ENCODE results near the gene FBH1.
"Not testable (repeated sequence)": the region's sequence is repeated elsewhere in the genome, so short reads cannot be mapped to it uniquely, and the experiment has no call there.

The FBH1 gene

DNA sequence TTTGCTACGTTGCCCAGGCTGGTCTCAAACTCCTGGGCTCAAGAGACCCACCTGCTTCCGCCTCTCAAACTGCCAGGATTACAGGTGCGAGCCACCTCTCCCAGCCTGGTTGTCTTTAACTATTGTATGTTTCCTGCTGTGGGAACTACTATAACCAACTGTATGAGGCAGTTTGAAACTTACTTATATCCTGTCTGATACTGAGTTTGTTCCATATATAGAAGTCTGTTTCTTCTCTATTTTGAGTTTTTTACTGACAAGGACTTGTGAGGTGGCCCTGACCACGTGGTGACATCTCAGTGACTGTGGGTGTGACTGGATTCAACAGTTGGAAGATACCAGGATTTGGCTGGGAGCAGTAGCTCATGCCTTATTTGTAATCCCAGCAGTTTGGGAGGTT lies 14.2 kb downstream of the FBH1 start:
- no peak for DNase-seq

DNA sequence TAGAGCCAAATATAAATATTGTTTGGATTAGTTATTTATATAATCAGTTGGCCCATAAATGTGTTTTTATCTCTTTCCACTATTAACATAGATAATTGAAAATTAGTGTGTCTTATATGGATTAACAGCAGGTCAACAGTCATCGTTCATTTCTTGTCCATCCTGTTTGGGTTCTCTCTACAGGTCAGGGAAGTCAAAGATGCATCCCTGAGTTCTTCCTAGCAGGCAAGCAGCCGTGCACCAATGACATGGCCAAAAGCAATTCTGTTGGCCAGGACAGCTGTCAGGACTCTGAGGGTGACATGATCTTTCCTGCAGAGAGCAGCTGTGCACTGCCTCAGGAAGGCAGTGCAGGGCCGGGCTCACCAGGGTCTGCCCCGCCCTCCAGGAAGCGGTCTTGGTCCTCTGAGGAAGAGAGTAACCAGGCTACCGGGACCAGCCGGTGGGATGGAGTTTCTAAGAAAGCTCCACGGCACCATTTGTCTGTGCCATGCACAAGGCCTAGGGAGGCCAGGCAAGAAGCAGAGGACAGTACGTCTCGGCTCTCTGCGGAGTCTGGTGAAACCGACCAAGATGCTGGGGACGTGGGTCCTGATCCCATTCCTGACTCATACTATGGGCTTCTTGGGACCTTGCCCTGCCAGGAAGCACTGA lies 15.9 kb downstream of the FBH1 start:
- no peak for DNase-seq

DNA sequence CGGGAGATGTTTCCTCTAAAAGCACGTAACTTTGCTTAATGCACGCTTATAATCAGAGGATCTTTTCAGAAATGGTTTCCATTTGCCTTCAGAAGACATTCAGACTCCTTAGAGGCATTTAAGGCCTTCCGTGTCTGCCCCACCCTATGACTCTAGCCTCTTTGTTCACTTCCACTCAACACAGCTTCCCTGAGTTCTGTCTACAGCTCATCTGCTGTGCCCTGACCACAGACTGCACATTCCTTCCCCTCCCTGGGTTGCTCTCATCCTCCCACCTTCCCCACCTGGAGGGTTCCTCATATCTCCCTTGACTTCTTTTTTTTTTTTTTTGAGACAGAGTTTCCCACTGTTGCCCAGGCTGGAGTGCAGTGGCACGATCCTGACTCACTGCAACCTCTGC lies 16.6 kb downstream of the FBH1 start:
- no peak for DNase-seq

DNA sequence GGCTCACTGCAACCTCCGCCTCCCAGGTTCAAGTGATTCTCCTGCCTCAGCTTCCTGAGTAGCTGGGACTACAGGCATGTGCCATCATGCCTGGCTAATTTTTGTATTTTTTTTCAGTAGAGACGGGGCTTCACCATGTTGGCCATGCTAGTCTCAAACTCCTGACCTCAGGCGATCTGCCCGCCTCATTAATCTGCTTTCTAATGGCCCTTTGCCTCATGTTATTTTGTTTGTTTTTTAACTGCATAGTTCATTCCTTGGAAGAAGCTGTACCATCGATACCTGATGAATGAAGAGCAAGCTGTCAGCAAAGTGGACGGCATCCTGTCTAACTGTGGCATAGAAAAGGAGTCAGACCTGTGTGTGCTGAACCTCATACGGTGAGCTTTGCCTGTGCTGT lies 18.6 kb downstream of the FBH1 start:
- not testable (repeated sequence) for DNase-seq

DNA sequence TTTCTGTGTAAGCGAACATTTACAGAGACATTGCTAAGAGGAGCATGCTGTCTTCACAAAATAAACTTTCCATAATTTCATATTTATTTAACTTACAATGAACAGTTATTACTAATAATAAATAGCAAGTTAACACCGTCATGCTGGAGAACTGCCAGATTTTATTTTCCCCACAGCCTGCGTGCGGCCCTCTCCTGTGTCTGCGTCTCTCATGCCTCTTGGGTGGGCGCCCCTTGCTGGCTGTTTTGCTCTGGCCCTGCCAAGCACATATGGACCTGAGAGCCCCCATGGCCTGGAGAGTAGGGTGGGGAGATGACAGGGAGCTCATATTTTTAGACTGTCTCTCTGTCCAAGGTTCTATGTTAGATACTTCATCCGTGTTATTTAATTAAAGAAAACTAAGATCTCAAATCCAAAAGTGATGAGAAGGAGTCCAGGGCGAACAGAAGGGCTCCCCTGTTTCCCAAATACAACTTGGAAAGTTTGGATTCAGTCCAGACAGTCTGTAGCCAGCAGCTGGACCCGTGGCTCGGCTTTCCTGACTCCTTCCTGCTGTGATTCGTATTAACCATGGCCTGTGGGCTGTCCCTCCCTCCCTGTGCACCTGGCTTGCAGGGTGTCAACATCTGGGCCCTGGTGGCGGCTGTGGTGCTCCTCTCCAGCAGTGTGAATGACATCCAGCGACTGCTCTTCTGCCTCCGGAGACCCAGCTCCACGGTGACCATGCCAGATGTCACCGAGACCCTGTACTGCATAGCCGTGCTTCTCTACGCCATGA lies 20.5 kb downstream of the FBH1 start:
- no peak for DNase-seq

DNA sequence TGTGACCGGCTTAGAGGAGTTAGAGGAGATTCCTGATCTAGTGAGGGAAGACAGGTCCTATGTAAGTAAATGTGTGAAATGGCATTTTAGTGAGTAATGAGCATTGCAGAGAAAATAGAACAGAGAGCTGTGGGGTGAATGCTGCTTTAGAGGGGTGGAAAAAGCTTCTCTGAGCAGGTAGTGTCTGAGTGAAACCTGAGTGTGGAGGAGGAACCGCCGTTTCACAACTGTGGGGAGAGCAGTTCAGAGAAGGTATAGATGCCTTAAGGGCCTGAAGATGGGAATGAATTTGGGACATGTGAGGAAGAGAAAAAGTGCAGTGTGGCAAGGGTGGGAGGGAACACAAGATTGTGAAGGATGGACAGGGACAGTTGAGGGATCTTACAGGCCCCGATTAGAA lies 21.6 kb downstream of the FBH1 start:
- DNase-seq: no peak

DNA sequence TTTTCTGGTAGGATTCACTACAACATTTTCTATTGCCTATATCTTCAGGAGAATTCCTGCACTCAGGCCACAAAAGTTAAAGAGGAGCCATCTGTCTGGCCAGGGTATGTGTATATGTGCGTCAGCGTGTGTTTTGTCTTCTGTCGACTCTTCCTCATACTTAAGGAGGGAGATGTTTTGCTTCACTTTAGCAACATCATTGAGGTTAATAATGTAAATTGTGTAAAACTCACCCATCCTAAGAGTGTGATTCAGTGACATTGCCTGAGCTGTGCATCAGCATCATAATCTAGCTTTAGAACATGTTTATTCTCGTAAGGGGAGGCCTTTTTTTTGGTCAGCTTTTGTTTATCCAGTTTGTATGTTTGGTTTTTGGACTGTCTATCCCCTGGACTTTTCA lies 23.7 kb downstream of the FBH1 start:
- DNase-seq: no peak

DNA sequence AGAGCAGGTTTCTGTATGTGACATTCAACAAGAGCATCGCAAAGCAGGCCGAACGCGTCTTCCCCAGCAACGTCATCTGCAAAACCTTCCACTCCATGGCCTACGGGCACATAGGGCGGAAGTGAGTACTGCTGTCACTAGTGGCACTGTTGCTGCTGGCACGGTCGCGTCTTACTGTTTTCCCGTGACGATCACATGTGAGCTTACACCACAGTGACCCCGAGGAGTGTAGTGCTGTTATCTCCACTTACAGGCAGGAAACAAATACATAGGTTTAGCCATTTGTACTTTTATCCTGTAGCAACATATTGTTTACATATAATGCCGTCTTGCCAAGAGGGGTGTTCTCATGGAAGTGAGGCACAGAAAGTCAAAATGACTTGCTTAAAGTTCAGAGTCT lies 25.4 kb downstream of the FBH1 start:
- DNase-seq: no peak

DNA sequence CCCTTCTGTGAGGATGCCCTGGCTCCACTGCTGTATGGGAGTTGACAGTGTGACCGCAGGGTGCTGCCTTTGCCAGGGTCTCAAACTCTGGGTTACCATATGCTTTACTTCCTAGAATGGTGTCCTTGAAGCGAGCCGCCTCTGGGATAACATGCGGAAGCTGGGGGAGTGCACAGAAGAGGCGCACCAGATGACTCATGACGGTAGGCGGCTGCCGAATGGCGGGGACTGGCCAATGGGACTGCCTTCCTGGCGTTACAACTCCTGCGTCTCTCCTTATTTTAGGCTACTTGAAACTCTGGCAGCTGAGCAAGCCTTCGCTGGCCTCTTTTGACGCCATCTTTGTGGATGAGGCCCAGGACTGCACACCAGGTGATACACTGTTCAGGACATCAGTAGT lies 27.3 kb downstream of the FBH1 start:
- DNase-seq: no peak

DNA sequence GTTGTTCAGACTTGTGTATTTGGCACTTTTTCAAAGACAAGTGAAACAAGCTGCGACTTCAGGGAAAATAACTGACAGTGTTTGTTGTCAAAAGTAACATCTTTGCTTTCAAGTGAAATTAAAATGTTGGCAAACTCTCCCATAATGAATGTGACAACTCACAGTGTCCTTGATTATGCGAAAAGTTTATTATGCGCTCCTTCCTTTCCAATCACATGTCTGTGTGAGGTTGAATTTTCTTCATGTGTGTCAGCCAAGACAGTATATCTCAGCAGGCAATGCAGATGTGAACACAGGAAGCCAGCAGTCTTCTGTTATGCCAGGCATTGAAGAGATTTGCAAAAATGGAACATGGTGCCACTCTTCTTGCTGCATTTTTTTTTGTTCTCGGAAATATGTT lies 28.7 kb downstream of the FBH1 start:
- DNase-seq: no peak

DNA sequence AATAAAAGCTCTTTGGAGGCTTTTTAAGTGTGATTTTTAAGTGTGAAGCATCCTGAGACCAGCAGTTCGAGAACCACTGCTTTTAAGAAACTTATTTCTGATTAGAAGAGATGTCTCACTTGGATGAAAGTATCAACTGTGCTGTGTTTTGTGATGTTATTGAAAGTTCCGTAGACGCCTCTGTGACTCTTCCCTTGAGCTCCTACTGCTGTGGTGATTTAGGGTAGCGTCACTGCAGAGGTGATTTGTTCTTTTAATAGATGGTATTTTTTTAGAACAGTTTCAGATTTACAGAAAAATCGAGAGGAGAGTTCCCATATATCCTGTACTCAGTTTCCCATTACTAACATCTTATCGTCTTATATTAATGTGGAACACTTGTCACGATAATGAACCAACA lies 29.5 kb downstream of the FBH1 start:
- no peak for DNase-seq

DNA sequence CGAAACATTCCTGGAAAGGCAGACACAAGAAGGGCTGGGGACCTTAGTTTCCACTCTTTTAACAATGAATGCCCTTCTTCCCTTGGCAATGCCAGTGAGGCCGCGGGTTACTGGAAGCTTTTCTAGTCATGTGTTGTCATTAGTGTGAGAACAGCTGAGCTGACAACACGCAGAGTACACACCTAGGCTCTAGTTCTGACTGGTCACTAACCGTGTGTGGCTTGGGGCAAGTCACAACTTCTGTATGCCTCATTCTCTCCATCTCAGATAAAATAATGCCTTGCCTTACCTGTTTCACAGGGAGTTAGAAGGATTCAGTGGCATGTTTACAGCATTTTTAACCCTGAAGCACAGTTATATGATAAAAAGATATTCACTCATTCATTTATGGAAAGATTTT lies 31.7 kb downstream of the FBH1 start:
- DNase-seq: no peak

DNA sequence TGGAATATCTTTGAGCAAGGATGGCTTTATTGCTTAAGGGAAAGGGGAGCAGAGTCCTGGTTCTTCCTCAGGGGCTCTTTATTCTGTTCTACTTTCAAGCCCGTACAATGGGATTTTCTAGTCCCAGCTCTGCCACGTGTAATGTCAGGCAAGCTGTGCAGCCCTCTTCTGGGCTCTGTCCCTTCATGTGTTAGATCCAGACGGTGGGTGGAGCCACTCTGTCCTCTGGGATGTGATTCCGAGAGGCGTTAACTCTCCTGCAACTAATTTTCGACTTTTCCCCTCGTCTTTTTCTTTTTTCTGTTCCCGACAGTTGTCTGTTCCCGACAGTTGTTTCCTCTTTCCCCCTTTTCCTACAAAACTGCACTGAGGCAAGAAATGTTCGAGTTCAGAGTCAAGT lies 34.8 kb downstream of the FBH1 start:
- DNase-seq: no peak

DNA sequence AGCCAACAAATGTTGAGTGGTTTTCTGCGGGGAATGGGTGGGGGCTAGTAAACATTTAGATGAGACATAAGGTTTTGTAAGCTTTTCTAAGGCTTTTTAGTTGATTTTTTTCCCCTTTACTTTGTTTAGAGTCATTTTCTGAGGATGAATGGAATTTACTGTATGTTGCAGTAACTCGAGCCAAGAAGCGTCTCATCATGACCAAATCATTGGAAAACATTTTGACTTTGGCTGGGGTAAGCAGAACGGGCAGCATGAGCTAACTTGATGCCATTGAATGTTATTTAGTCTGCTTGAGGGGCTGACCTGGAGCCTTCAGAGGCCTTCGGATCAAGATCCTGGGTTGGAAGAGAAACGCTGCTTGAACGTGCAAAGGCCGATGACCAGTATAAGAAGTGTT lies 37.3 kb downstream of the FBH1 start:
- no peak for DNase-seq

DNA sequence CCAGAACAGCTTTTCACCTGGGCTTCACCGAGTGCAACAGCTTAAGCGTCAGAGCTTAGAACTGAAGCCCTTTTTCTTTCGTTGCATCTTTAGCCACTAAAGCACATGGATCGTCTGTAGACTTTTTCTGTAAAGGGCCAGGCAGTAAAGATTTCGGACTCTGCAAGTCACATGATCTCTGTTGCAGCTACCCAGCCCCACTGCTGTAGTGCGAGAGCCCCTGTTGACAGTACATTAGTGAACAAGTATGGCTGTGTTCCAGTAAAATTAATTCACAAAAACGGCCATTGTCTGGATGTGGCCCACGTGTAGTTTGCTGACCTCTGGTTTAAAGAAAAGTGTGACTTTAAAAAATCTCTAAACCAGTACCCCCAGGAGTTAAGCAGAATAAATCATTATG lies 39.4 kb downstream of the FBH1 start:
- no peak for DNase-seq

DNA sequence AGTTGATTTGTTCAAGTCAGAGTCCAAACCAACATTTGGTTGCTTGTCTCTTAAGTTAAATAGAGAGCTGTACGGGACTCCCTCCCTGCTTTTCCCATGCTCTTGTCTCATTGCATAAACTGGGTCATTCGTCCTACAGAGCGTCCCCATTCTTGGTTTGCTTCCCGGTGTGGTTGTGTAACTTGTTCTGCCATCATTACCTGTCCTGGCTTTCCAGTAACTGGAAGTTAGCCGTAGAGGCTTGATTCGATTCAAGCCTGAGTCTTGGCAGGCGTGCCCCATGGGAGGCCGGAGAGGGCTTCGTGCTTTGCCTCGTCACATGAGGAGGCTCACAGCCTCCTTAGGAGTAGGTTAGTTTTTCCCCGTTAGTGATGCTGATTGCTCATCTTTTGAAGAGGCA lies 40.2 kb downstream of the FBH1 start:
- no peak for DNase-seq

DNA sequence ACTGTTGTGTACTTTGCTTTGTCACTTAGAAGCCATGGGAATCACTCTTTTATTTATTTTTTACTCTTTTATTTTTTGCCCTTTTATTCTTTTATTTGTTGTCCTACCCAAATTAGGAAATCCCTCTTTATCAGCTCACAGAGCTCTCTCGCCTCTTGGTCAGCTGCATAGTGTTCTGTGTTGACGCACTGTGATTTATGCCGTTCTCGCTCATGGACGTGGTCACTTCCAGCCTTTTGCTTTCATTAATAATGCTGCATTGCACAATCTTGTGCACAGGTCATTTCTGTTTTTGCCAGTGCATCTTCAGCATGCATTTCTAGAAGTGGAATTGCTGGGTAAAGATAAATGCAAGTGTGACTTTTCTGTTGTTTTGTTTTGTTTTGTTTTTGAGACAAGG lies 42.3 kb downstream of the FBH1 start:
- no peak for DNase-seq

DNA sequence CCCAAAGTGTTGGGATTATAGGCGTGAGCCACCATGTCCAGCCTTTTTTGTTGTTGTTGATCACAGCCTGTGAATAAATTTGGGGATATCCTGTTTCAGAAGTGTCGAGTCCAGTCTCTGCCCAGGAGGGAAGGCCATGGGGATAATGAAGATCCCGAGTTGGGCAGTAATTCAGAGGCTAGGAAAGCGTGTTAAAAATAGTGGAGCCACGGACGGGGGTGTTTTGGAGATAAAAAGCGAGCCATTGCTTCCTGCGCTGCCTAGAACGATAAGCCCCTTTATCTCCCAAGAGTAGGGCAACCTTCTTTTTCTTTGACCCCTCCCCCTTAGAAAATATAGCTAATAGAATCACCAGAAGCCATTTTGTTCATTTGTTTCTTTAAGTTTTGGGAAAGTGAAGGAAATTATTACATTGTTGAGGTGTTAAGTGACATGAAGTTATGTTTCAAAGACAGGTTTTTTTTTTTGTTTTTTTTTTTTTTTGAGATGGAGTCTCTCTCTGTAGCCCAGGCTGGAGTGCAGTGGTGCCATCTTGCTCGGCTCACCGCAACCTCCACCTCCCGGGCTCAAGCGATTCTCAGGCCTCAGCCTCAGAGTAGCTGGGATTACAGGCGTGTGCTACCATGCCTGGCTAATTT lies 44.0 kb downstream of the FBH1 start:
- DNase-seq: no peak

DNA sequence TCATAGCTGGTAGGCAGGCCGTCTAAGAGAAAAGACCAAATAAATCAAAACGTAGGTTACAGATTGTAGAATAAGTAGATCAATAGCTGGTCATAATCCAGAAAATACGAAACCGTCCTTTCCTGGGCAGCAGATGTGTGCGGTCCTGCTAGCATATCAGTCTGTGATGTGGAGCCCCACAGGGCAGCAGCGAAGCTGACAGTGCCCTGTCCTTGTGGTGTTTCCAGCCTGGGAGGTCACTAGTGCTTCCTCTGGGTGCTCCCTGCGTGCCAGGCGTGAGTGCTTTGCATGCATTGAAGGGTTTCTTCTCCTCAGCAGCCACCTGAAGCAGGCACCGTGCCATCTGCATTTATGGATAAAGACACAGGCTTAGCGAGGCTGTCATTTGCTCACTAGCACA lies 45.6 kb downstream of the FBH1 start:
- no peak for DNase-seq

DNA sequence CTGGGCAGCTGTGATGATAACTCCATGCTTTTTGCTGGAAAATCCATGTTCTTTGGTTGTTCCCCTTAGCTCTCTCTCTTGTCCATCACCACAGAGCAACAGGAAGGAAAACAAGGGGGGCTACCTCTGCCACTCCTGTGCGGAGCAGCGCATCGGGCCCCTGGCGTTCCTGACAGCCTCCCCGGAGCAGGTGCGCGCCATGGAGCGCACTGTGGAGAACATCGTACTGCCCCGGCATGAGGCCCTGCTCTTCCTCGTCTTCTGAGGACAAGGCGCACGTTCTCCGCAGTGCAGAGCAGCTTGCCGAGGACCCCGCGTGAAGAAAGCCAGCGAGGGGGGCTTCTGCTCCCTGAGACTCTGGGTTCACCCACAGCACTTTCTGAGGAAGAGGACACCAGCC lies 47.0 kb downstream of the FBH1 start:
- no peak for DNase-seq

DNA sequence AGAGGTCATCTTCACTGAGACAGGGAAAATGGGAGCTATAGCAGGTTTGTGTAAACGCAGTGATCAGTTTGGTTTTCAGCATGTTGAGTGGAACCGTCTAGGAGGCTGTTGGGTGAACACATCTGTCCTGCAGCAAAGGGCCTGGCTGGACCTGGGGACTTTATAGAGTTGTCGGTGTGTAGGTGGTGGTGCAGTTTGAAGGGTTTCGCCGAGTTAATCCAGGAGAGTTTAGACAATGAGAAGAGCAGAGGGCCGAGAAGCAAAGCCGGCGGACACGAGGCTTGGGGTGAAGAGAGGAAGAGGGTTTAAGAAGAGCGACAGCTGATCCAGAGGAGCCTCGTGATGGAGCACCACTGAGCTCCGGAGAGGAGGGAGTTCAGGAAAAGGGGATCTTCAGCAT lies 48.2 kb downstream of the FBH1 start:
- DNase-seq: no peak

DNA sequence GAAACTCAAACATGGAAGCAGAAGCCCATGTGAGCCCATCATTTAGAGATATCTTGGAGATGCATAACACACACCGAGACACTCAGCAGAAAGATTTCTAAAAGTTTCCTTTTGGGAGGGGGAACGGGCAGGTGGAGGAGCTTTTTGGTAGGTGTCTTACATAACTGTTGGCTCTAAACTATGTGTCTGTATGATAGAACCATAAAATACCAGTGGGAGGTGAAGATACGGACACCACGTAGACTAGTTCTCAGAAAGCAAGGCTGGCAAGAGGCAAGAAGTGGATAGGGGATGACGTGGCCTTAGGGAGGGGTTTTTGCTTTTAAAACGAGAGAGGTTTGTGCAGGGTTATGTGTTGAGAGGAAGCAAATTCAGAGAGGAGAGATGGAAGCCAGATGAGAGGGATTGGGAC lies 50.8 kb downstream of the FBH1 start:
- DNase-seq: no peak

DNA sequence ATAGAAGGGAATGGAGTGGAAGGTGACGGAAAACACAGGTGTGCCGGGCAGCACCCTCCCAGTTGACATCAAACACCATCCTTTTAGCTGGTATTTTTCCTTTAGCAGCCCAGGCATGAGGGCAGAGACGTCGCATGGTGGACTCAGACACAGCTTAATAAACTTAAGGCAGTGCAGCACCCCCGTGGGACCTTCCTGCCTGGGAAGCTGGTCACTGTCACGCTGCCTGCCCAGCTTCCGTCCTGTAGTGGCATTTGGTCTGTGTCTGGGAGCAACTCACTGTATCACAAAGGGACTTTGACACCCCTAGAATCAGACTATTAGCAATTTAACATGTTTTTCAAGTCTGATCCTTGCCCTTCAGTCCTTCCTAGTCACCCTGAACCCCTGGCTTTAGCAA lies 51.5 kb downstream of the FBH1 start:
- no peak for DNase-seq

DNA sequence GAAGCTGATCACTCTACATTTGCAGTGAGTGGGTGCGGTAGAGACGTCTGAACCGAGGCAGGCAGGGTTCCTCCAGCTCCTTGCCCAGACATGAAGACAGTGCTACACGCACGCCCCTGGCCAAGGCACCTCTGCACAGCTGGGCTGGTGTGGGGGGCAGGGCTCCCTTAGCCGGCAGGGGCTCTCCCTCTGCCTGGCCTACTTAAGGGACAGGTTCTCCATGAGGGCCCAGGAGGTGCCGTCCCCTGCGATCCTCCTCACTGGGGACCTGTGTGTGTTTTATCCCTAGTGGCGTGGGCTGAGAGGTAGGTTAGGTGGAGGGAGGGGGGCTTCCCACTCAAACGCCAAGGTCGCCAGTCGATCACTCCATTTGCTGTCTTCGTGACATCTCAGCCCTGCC lies 52.0 kb downstream of the FBH1 start:
- no peak for DNase-seq

DNA sequence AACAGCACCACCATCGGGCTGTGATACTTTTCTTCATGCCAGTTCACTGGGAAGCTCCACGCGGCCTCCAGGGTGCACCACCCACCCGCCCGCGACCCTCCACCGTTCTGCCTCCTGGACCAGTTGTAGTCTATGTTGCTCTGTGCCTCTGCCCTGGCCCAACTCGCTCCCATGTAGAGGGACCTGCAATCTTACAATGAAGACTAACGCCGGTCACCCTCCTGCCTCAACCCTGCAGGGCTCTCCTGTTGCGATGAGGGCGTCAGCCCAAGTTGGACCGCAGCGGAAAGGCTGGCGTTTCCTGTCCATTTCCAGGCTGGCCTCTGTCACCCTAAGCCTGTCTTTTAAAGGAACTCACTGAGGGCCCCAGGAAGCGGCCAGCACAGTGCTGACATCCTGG lies 52.4 kb downstream of the FBH1 start:
- no peak for DNase-seq
